Fibroblast of skin of abdomen (primary cell): ENCODE data around the gene ACBD4.
A peak's percentile ranks its signal among the peaks of the same experiment; 100 is the strongest.

ENCODE experiments used
- DNase-seq: peaks from one replicate; pipeline ENCODE4 v3.0.0-alpha.2; 2013

The ACBD4 gene

DNA sequence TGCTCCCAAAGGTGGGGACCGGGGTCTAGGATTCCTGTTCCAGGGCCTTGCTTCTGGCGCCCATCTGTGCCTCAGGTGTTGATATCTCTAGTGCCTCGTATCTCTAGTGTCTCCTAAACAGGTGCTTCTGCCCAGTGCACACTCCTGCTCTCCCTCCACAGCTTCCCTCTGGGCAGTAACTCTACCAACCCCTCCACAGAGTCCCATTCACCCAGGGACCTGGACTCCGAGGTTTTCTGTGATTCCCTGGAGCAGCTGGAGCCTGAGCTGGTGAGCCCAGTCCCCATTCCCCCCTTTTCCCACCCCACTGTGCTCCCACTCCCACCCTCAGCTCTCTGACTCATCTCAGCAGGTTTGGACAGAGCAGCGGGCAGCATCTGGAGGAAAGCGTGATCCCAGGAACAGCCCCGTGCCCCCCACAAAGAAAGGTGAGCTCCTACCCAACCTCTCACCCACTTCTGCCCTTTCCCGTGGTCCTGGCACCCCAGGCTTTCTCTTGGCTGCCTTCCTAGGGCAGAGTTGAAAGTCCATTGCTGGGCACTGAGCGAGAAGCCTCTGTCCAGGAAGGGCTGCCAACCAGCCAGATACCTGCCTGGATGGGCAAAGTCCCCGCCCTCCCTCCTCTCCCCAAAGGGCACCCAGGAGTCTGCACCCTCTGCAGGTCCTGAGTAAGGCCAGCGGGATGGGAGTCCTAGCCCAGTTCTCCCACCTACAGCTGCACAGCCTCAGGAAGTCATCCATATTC is 2.2 kb downstream of the ACBD4 start:
- DNase-seq, result no peak

DNA sequence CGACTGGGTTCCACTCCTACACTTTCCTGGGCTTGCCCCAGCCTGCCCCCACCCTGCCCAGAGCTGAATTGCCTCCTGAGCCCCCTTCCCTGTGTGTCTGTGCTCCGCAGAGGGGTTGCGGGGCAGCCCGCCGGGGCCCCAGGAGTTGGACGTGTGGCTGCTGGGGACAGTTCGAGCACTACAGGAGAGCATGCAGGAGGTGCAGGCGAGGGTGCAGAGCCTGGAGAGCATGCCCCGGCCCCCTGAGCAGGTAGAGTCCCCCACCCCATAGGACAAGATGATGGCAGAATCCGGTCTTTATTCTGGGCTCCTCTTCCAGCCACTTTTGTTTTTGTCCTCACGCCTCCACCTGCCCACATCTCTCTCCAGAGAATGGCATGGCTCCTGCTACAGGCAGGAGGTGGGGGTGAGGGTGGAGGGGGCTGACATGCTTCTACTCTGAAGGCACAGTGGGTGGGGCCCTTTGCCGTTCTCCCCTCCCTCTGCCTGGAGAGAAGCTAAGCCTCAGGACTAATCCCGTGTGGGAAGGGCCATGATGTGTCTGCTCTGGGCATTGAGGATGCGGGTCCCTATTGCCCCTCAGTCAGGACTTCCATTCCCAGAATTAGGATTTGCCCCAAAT is 3.5 kb downstream of the ACBD4 start:
- no peak for DNase-seq

DNA sequence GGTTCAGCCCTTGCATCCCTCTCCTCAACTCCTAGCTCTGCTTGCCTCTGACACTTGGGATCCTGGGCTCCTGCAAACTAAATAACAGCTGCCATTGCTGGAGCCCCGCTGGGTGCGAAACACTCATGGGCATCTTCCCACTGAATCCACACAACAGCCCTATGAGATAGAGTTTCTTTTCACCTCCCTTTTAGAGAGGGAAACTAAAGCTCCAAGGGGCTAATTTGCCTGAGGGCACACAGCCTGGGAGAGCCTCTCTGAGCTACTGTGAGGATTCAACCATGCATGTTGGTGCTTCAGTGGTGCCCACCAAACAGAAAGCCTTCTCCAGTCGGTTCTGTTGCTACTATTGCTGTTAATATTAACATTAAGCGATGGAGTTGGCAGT is 4.0 kb downstream of the ACBD4 start:
- no peak for DNase-seq

DNA sequence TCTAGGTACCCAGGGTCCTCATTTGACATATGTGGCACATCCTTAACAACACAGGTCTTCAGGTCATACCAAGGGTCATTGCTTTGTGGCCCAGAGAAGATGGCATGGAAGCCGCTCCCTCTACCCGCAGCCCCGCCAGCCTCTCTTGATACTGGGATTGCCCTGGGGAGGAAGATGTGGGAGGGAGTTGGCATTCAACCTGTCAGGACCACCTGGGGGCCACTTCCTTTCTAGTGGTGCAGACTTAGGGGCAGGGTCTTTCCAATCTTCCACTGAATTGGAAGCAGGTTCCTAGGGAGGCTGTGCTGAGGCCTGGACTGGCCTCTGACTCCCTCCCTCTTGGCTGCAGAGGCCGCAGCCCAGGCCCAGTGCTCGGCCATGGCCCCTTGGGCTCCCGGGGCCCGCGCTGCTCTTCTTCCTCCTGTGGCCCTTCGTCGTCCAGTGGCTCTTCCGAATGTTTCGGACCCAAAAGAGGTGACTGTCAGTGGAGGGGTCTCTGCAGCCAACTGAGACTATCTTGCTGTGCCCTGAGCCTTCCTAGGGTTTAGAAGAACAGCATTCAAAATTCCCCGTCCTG is 7.7 kb downstream of the ACBD4 start:
- no peak for DNase-seq

DNA sequence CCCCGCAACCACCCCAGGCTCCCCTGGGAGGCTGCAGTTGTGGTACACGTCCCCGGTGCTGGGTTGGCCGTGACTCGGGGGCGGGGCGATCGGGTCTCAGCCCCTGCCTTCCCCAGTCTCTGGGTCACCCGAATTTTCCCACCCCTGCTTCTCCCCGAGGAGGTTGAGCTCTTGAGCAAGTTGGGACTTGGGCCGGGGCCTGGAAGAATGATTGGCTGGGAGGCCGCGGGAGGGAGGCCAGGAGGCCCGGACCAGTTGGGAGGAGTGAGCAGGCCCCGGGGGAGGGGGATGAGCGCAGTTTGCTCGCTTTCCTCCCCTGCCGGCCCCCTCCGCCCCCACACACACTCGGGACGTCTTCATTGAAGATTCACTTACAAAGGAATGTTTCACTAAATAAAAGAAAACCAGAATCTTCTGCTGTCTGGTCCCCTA is 8.3 kb downstream of the ACBD4 start:
- DNase-seq, result peak; percentile 92

DNA sequence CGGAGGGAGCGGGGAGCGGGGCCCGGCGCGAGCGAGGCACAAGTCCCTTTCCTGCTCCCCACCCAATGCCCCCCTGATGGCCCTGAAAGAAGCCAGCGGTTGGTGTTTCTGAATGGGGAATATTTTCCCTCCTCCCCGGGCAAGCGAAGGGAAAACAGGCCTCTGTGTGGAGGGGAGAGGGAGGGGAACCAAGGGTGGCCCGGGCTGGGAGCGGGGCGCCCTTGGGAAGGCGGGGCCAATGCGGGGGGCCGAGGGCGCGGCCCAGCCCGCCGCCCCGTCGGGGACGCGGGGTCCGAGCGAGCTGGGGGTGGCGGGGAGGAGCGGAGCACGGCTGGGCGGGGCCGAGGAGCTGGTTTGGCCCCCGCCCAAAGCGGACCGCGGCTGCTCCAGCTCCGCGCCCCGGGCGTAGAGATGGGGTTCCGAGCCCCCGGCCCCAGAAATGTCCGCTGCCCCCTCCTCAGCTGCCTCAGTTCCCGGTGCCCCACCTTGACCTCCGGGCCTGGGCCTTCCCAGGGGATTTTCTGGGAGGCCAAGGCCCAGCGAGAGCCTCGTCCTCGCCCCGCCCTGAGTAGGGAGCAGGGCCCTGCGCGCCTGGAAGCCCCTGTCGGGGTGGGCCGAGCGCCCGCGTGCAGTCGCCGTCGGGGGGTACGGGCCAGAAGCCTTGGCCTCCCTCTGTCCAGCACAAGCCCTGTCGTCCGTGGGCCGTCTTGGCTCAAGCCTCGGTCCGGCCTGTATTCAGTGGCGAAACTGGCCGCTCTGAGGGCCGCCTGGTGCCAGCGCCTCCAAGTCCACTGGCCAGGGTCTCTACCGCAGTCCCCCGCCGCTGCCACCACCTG is 8.9 kb downstream of the ACBD4 start:
- no peak for DNase-seq

DNA sequence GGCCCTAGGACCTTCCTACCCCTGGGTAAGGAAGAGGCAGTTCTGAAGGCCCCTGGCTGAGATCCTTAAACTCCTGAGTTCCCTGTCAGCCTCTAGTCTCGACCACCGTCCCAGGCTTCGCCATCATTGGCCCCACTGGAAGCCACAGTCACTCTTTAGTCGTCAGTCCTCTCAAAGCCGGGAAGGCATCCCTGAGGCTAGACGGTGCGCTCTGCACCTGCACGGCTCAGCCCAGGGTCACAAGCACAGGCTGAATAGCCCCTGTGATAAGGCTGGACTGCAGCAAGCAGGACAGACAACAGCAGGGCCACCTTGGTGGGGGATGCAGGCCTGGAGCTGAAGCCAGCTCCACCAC is 9.5 kb downstream of the ACBD4 start:
- DNase-seq, result no peak

DNA sequence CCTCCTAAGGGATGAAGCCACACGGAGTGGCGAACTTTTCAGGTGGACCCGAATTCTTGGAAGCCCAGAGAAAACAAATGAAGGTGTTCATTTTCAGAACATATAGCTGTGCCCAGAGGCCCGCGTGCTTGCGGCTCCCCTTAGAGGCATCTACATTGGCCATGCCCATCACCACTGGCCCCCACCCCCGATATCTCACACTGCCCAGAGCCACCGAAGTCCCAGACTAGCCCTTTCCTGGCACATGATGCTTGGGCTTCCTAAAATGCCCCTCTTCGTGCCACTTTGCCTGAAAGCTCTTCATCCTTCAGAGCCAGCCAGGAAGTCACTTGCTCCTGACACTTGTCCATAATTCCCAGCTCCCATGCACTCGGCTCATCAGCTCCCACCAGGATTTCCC is 10.7 kb downstream of the ACBD4 start:
- DNase-seq, result no peak

DNA sequence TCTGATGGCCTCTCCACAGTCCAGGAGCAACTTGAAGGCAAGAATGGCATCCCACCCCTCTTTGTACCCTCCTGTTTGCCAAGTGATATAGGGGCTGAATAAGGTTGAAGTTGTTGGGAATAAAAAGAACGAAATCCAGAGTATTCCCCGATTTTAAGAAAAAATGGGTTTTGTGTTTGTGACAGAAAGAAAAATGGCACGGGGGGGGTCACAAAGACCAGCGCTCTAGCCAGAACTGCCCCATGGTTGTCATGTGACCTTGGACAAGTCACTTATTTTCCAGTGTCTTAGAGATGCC is 11.1 kb downstream of the ACBD4 start:
- no peak for DNase-seq

DNA sequence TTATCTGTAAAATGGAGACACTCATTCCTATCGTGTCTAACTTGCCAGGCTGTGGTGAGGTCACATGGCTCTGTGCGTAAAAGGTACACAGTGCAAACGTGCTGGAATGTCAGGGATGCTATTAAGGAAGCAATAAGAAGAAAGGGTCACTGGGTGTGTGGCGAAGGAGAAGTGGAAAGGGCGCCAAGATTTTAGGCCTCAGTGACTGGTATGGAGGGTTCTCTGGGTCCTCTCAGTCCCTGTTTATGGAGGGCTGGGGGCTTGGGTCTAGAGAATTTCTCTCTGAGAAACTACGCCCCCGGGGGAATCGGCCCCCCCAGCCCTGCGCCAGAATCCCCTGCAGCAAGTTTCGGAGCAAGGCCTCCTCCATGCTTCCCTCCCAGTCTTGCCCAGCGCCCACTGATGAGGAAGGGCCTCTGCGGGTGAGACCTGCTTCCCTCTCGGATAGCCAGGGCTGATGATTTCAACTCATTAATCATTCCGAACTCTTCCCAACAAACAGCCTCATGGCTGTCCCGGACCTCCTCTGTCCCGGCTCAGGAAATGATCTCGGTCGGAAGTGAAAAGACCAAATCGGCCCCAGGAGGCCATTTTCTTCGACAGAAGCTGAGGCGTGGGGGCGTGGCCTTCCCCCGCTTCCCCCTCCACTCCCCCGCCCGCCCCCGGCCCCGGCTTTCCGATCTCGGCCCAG is 11.5 kb downstream of the ACBD4 start:
- peak; percentile 77 for DNase-seq

DNA sequence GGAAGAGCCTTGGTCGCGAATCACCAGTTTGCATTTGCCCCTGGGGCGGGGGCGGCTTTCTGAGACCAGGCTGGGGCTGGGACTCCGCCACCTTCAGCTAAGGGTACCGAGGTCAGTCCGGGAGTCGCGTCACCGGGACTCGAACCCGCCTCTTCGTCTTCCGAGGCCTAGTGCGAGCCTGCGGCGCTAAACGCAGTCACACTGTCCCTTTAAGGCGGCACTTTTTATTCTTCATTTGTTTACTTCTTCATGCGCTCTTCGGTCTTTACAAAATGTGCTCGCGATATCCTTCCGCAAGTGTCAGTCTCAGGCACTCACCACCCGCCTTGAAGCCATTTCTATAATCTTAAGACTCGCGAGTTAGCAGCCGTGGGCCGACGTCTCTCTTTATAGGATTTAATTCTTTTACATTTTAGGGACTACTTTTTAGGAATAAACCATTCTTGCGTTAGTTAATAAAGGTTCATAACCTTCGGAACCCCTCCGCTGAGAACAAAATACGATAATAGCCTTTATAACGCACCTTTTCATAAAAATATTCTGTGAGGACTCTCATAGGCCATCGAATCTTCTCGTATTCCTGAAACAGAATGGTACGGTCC is 12.2 kb downstream of the ACBD4 start:
- peak; percentile 98 for DNase-seq

DNA sequence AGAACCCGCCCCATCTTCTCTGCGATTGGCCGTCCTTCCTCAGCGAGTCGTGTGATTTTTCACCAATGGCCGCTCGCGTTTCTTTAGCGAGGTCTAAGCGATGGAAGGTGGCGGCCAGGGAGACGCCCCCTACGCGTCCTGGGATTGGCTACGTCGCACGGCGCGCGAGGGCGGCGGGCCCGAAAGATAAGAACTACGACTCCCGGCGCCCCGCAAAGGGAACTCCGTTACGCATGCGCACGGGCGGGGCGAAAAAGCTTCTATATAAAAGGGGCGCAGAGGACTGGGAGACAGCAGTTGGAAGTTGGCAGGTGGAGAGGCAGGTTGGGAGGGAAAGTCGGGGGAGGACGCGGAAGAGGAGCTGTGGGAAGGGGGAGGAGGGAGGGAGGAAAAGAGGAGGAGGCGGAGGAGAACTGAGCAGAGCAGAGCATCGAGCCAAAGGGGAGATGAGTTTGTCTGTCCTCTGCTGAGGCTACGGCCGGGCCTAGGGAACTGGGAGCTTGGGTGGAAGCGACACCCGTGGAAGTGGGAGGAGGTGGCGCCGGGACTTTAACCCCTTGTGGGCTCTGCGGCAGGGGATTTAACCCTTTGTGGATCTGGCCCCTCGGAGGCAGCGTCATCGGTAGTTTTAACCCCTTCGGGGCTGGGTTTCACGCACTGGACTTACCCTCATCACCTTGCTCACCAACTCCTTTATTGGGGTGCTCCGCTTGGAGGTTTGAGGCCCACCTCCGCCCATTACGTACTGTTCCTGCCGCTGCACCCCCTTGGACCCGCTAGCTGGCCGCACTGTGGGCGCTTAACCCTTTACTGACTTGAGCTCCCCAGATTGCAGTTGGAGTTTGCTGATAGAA is 12.9 kb downstream of the ACBD4 start, which contains the start of gene HEXIM1:
TSS of gene HEXIM1 (plus strand) at position 293 of the 854 bp plus-strand sequence. CDS start 716 bp downstream, outside the sequence.
- peak; percentile 100 for DNase-seq

DNA sequence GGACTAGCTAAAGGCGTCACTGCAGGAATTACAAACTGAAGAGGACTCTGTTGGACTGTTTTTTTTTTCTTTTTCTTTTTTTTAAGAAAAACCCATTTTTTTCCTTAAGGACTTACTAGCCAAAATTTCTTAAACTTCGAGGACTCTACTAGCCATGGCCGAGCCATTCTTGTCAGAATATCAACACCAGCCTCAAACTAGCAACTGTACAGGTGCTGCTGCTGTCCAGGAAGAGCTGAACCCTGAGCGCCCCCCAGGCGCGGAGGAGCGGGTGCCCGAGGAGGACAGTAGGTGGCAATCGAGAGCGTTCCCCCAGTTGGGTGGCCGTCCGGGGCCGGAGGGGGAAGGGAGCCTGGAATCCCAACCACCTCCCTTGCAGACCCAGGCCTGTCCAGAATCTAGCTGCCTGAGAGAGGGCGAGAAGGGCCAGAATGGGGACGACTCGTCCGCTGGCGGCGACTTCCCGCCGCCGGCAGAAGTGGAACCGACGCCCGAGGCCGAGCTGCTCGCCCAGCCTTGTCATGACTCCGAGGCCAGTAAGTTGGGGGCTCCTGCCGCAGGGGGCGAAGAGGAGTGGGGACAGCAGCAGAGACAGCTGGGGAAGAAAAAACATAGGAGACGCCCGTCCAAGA is 13.7 kb downstream of the ACBD4 start:
- DNase-seq, result peak; percentile 82

DNA sequence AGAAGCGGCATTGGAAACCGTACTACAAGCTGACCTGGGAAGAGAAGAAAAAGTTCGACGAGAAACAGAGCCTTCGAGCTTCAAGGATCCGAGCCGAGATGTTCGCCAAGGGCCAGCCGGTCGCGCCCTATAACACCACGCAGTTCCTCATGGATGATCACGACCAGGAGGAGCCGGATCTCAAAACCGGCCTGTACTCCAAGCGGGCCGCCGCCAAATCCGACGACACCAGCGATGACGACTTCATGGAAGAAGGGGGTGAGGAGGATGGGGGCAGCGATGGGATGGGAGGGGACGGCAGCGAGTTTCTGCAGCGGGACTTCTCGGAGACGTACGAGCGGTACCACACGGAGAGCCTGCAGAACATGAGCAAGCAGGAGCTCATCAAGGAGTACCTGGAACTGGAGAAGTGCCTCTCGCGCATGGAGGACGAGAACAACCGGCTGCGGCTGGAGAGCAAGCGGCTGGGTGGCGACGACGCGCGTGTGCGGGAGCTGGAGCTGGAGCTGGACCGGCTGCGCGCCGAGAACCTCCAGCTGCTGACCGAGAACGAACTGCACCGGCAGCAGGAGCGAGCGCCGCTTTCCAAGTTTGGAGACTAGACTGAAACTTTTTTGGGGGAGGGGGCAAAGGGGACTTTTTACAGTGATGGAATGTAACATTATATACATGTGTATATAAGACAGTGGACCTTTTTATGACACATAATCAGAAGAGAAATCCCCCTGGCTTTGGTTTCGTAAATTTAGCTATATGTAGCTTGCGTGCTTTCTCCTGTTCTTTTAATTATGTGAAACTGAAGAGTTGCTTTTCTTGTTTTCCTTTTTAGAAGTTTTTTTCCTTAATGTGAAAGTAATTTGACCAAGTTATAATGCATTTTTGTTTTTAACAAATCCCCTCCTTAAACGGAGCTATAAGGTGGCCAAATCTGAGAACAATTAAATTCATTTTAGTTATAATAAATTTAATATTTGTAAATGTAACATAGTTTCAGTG is 14.5 kb downstream of the ACBD4 start:
- DNase-seq, result peak; percentile 50

DNA sequence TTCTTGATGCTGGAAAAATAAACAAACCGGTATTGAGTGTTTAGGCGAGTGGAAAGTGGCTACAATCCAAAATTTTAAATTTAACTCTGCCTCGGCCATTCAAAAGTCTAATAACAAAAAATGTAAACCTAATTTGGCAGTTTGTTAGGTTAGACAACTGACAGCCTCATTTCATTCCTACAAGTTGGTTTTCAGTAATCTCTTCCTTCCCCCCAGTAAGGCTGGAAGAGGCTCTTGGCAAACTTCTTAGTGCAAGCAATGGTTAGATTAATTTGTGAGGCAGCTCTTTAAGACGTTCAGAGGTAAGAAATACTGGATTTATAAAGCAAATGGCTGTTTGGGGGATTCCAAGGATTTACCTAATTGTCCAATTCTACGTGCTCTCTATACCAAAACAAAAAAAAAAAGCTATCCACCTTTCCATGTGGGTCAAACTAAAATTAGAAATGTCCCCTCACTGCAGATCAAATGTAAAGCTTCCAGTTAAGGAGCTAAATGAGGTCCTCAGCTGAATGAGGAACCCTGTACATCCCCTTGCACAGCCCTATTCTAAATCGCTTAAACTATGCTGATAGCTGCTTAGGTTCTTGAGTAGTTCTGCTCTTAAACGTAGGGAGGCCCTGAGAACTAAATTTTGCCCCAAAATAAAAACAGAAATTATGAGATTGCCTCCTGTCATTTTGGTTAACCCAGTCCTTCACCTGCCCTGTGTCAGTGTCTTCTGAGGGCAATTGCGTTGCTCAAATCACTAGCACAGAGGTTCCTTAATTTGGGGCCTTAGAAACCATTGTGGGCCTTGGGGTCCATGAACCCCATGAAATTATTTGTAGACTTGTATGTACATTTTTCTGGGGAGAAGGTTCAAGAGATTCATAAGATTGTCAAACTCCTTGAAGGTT is 15.7 kb downstream of the ACBD4 start:
- no peak for DNase-seq

DNA sequence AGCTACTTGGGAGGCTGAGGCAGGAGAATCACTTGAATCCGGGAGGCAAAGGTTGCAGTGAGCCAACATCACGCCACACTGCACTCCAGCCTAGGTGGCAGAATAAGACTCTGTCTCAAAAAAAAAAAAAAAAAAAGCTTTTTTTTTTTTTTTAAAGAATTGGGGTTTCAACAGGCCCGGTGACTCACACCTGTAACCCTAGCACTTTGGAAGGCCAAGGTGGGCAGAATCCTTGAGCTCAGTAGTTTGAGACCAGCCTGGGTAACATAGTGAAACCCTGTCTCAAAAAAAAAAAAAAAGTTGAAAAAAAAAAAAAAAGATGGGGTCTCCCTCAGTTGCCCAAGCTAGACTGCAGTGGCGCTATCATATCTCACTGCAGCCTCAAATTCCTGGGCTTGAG is 19.5 kb downstream of the ACBD4 start:
- no peak for DNase-seq

DNA sequence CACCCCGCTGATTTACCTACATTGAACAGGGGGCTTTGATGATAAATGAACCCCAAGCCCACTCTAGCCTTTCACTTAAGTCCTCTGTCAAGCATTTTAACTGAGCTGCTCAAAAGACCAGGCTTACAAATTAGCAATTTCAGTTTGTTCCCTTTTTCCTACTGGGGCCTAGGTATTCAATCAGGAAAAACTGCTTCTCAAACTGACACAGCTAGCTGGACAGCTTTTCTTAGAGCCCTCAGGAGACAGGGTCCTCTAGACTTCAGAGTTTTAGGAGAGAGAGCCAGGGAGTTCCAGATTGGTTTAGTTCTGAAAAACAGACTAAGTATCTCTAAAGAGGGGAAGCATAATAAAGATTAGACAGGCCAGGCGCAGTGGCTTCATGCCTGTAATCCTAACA is 20.0 kb downstream of the ACBD4 start:
- no peak for DNase-seq

DNA sequence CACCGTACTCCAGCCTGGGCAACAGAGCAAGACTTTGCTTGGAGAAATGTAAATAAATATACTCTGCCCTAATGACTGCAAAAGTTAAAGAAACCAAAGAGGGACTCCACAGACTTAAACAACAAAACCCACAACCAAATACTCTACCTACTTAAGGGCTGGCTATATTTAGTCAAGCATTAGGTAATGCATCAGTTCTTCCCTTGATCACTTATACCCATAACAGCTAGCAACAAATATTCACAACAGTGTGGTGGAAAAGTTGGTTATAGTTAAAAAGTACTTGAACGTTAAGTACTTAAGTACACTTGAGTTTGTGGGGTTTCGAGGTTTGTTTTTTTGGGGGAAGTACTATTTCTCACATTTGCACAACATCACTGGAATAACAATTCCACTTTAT is 20.8 kb downstream of the ACBD4 start:
- DNase-seq, result no peak
